MM.1S (cell line): ENCODE data around the gene NPR3.

ENCODE experiments used
- CTCF ChIP-seq: fragments of 300-600 bp; sonication (generic); IDR thresholded peaks from 2 replicates; pipeline ENCODE4 v1.5.1; 2016; ENCODE audit warnings: antibody characterized with exemption, low read length, mixed read lengths
- EZH2 ChIP-seq: fragments of 300-600 bp; sonication (generic); optimal IDR thresholded peaks from 2 replicates; pipeline ENCODE3; 2017; ENCODE audit warnings: low read depth, mild to moderate bottlenecking, antibody characterized with exemption, low read length, mixed read lengths

GRCh38 chr5:32677023-32677422 lies 34.1 kb upstream of the NPR3 start:
- TF ChIP-seq CTCF (no peak), EZH2 (no peak)
